Measurements from ENCODE around the gene SLC16A5.

DNA sequence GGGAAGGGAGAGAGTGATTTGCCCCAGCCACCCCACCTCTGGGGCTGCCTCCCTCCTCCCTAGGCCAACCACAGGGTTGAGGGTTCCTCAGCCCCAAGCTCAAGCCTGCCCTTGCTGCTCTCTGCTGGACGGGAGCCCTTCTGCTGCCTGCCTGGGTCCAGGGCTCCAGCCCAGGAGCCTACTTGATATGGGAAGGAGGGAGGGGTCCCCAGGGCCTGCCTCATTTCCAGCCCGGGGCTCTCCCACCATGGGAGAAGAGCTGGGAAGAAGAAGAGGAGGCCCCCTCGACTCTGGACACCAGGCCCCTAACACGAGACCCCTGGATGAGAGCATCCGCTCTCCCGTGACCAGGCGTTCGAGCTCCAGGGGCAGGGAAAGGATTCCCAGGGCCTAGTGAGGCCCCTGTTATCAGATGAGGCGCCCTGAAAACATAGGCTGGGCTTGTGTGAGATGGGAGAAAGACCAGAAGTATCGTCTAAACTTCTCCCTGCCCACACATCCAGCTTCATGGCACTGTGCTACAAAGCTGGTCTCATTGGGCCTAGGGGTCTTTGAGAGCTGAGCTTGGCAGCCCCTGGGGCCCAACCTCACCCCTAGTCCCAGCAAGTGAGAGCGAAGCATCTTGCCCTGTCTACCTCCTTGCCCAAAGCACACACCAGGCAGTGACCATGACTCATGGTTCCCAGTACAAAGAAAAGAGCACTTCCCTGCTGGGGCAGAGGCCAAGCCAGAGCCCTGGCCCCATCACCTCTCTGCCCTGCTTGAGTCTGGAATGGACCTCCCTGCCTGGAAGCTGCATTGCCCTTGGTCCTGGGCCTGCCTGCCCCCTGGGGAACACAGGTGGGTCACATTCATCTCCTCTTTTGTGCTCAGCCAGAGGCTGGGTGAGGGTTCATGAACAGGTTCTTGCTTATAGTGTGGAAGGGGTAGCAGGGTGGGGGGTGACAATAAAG is 987 bp downstream of the SLC16A5 start:
- TF ChIP-seq, protein P1, sequence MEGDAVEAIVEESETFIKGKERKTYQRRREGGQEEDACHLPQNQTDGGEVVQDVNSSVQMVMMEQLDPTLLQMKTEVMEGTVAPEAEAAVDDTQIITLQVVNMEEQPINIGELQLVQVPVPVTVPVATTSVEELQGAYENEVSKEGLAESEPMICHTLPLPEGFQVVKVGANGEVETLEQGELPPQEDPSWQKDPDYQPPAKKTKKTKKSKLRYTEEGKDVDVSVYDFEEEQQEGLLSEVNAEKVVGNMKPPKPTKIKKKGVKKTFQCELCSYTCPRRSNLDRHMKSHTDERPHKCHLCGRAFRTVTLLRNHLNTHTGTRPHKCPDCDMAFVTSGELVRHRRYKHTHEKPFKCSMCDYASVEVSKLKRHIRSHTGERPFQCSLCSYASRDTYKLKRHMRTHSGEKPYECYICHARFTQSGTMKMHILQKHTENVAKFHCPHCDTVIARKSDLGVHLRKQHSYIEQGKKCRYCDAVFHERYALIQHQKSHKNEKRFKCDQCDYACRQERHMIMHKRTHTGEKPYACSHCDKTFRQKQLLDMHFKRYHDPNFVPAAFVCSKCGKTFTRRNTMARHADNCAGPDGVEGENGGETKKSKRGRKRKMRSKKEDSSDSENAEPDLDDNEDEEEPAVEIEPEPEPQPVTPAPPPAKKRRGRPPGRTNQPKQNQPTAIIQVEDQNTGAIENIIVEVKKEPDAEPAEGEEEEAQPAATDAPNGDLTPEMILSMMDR (IDR thresholded peaks at IDR 0.05 in 4 of 5, conservative IDR thresholded peaks at IDR 0.05 in 1 of 5), result no peak
- no peak for TF ChIP-seq POLR2A (IDR thresholded peaks at IDR 0.05)
